GM21529 (cell line): Measurements from ENCODE around the gene TRIP13.

Source experiments
- ATAC-seq: cut with Tn5 transposase; IDR thresholded peaks from one replicate; pipeline ENCODE4 v1.9.1; 2021; ENCODE audit not compliant: unreplicated experiment

TRIP13 gene

GRCh38 chr5:854966-855743 lies 37.5 kb upstream of the TRIP13 start:
- no peak for ATAC-seq

- no peak for ATAC-seq
These were observed 36.7 kb upstream of the TRIP13 start for GRCh38 chr5:855771-856530.

GRCh38 chr5:856531-857425 lies 35.9 kb upstream of the TRIP13 start:
- ATAC-seq: no peak

GRCh38 chr5:858726-859125 lies 34.0 kb upstream of the TRIP13 start:
- ATAC-seq: no peak

GRCh38 chr5:859391-859790 lies 33.3 kb upstream of the TRIP13 start:
- no peak for ATAC-seq

- no peak for ATAC-seq
These were observed 32.8 kb upstream of the TRIP13 start for GRCh38 chr5:859798-860296.

GRCh38 chr5:860506-861150 lies 32.1 kb upstream of the TRIP13 start:
- no peak for ATAC-seq

GRCh38 chr5:861442-862366 lies 31.0 kb upstream of the TRIP13 start:
- ATAC-seq: no peak

GRCh38 chr5:862367-863243 lies 30.1 kb upstream of the TRIP13 start:
- ATAC-seq: no peak

- no peak for ATAC-seq
These were observed 29.4 kb upstream of the TRIP13 start for GRCh38 chr5:863244-863805.

GRCh38 chr5:864492-865167 lies 28.1 kb upstream of the TRIP13 start:
- ATAC-seq: no peak

GRCh38 chr5:865168-865521 lies 27.5 kb upstream of the TRIP13 start:
- ATAC-seq: no peak

GRCh38 chr5:865771-866170 lies 26.9 kb upstream of the TRIP13 start:
- no peak for ATAC-seq

GRCh38 chr5:867300-867870 lies 25.3 kb upstream of the TRIP13 start:
- ATAC-seq: no peak

GRCh38 chr5:868428-869135 lies 24.1 kb upstream of the TRIP13 start:
- ATAC-seq: no peak

GRCh38 chr5:870956-871355 lies 21.7 kb upstream of the TRIP13 start:
- ATAC-seq: no peak
